ENCODE measurements around the gene GAMT.

DNA sequence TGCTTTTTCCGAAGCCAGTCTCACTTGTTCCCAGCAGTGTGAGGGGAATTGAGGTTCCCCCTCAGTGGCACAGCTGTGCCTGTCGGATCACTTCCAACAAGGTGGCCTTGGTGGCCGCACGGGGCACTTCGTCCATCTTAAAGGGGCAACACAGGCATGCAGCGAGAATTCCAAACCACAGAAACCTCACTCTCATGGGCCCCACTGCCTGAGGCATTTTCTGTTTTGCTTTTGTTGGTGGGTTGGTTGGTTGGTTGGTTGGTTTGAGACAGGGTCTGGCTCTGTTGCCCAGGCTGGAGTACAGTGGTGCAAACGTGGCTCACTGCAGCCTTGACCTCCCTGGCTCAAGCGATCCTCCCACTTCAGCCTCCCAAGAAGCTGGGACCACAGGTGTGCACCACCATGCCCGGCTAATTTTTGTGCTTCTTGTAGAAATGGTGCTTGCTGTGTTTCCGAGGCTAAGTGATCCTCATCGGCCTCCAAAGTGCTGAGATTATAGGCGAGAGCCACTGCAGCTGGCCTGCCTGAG, 21.3 kb downstream of the GAMT start:
- no peak for TF ChIP-seq POLR2A (IDR thresholded peaks at IDR 0.05)
- TF ChIP-seq, protein P1, sequence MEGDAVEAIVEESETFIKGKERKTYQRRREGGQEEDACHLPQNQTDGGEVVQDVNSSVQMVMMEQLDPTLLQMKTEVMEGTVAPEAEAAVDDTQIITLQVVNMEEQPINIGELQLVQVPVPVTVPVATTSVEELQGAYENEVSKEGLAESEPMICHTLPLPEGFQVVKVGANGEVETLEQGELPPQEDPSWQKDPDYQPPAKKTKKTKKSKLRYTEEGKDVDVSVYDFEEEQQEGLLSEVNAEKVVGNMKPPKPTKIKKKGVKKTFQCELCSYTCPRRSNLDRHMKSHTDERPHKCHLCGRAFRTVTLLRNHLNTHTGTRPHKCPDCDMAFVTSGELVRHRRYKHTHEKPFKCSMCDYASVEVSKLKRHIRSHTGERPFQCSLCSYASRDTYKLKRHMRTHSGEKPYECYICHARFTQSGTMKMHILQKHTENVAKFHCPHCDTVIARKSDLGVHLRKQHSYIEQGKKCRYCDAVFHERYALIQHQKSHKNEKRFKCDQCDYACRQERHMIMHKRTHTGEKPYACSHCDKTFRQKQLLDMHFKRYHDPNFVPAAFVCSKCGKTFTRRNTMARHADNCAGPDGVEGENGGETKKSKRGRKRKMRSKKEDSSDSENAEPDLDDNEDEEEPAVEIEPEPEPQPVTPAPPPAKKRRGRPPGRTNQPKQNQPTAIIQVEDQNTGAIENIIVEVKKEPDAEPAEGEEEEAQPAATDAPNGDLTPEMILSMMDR (IDR thresholded peaks at IDR 0.05), result no peak
